HCEC 1CT (cell line): ENCODE data around the gene IGFN1.
"Not testable (repeated sequence)": the region's sequence is repeated elsewhere in the genome, so short reads cannot be mapped to it uniquely, and the experiment has no call there.

Experiments
- DNase-seq: peaks from one replicate; pipeline ENCODE4 v3.0.0-alpha.2; 2017

Gene IGFN1

DNA sequence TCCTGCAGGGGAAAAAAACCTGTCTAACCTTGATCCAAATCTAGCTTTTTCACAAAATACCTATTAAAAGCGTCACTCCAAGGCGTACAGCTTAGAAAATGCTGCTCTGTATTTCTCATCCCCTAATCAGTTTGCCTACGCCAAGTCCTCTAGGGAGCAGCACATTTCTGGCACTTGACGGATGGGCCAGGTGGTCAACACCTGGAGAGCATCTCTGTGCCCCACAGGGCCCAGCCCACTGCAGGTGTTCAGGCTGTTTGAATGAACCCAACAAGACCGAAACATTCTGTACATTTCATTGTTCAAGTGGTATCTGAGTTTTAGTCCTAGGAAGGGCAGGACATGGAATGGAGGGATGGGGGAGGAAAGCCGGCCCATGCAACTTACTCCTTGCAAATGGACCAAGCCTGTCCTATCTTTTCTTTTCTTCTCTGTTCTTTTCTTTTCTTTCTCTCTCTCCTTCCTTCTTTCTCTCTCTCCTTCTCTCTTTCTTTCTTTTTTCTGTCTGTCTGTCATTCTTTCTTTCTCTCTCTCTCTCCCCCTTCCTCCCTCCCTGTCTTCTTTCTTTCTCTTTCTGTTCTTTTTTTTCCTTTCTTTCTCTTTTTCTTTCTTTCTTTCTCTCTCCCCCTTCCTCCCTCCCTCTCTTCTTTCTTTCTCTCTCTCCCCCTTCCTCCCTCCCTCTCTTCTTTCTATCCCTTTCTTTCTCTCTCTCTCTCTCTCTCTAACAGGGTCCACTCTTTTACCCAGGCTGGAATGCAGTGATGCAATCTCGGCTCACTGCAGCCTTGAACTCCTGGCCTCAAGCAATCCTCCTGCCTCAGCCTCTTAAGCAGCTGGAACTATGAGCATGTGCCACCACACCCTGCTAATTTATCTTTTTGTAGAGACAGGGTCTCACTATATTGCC, 29.1 kb downstream of the IGFN1 start:
- DNase-seq = no peak

DNA sequence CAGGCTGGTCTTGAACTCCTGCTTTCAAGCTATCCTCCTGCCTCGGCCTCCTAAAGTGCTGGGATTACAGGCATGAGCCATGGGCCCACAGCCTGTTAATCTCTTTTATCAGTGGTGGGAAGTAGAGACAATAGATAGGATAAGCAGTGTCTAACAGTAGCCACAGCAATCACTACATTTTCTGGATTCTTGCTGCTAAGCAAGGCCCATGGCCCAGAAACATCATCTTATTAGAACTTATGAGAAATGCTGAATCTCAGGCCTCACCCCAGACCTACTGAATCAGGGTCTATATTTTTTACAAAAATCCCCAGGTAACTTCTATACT, 29.7 kb downstream of the IGFN1 start:
- no peak for DNase-seq

DNA sequence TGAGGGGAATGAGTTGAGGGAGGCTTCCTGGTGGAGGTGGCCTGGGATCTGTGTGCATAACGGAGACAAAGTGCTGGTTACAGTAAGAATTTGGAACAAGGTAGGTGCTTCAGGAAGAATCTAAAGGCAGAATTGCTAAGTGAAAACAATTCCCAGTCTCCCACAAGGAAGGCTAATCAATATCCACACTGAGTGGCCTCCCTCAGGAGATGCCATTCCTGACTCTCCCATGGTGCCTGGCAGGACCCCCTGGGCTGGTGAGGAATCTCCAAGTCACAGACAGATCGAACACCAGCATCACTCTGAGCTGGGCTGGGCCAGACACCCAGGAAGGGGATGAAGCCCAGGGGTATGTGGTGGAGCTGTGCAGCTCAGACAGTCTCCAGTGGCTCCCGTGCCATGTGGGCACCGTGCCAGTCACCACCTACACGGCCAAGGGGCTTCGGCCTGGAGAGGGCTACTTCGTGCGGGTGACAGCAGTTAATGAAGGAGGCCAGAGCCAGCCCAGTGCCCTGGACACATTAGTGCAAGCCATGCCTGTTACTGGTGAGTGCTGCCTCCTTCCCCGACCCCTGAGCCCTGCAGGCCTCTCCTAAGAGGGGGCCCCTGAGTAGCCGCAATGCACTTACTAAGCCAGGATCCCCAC, 30.7 kb downstream of the IGFN1 start:
- no peak for DNase-seq

DNA sequence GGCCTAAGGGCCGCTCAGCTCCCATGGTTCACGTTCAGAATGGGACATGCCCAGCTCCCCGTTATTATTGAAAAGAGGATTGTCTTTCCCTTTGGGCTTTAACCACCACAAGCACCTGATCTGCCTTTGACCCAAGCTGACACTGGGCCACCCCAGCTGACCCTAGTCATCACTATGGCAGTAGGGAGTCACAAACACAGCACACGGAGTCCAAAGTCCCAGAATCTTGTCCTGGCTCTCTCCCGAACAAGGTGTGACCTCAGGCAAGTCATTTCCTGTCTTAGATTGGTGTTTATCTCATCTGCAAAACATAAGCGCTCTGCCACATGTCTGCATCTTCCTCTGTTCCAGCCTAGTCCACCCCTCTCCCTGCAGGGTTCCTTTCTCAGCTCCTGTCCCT, 31.5 kb downstream of the IGFN1 start:
- DNase-seq = no peak

DNA sequence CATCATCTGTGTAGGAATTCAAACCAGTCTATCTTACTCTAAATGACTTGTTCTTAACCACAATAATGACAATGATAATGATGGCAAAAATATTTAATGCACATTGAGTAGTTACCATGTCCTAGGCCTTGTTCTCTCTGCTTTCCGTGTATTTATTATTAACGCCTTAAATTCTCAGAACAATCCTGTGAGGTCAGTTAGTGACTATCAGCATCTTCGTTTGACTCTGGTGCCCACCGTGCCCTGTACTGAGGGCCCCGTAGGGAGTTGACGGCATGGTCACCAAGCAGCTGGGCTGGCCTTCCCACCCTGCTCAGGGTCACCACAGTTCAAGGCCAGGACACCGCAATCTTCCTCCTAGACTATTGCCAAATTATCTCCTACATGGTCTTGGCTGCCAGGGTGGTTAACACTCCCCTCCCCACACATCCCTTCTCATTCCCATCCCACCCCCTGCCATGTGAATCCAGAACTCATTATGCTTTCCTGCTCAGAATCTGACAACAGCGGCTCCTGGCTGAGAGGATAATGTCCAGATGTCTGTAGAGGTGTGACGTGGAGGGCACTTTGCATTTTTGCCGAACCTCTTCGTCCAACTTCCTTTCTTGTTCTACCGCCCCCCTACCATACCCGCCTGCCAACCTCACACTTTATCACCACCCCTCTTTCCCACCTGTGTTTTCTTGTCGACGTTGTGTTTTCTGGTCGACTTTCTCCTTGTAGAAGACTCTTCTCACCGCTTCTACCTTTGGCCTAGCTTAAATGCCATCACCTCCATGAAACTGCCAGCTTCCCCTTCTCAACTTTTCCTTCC, 33.4 kb downstream of the IGFN1 start:
- DNase-seq = no peak

DNA sequence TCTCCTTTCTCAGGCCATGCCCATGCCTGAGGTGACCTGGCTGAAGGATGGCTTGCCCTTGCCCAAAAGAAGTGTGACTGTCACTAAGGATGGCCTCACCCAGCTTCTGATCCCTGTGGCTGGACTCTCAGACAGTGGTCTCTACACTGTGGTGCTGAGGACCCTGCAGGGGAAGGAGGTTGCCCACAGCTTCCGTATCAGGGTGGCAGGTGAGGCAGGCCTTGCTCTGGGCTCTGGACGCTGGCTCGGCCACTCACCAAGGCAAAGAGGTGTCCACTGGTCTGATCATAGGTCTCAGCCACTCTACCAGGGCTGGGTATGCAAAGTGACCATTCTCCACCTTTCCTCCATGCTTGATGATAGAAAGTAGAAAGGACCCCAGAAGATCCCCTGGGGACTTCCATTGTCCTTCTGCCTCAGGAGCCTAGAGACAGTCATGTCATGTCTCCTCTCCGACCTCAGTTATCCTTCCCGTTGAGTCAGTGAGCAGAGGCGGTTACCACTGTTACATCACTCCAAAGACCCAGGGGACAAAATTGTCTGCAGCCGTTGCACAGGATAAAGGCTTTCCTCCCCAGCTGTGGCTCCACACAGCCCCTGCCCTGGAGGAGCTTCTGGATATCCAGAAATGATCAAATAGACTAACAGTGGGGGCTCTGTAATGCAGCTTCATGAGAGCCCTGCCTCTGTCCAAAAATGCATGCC, 34.2 kb downstream of the IGFN1 start:
- no peak for DNase-seq

DNA sequence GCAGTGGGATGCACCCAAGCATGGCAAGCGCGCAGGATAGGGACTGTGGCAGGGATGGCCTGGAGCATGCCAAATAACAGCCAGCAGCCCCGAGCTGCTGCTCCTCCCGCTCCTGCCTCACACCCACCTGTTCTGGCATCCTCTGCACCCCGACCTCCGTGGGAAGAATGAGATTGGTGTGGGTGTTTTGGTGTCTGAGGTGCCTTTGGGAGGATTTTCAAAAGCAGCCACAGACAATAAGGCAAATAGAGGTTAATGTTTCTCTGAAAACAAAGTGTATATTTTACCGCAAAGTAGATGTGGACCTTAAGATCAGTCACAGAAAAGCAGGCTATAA, 35.5 kb downstream of the IGFN1 start:
- no peak for DNase-seq

DNA sequence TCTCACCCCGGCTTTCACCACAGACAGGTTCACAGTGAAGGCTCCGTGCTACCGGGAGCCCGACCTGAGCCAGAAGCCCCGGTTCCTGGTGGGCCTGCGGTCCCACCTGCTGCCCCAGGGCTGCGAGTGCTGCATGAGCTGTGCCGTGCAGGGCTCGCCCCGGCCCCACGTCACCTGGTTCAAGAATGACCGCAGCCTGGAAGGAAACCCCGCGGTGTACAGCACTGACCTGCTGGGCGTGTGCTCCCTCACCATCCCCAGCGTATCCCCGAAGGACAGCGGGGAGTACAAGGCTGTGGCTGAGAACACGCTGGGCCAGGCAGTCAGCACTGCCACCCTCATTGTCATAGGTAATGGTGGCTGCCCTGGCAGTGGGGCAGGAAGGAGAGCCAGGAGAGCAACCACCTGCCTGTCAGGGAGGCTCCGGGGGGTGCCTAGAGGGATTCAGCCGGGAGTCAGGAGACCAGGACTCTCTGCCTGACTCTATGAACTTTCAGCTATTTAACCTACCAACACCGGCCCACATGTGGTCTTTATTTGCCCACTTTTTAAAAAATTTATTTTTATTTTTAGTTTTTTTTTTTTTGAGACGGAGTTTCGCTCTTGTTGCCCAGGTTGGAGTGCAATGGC, 36.4 kb downstream of the IGFN1 start:
- no peak for DNase-seq

DNA sequence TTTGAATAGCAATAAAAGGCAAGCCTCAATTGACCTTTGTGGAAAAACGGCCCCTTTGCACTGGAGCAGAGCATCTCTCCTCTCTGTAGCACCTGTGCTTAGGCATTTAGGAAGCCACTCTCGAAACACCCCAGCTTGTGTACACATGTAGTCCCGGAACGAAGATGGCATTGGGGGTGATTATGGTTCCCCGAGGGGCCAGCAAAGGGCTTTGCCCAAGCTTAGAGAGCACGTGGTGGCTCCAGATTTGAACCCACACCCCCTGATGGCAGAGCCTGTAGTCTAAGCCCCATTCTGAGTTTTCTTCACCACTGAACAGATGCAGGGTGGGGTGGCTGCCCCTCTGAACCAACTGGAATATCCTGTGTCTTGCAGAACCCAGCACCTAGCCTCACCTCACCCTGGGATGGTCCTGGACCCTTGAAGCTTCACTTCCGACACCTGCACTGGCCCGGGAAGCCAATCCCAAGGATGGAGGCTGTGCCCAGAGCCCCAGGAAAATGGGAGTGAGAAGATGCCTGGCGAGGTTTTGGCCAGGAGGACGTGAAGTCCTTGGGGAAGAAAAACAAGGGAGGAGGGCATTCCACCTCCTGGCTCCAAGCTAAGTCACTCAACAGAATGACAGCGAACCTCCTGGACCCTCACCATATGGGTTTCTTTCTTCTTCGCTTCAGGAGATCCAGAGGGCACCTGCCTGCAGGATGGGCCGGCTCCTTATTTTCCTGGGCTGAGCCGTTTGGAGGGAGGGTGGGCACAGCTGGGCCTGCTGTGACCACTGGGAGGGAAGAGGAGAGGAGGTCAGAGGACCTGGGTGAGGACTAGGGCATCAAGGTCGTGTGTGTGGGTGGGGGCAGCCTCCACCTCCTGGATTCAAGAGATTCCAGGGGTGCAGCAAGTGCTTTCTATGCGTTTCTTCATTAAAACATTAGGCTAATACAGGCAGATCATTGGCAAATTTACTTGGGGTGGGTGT, 37.7 kb downstream of the IGFN1 start:
- DNase-seq = no peak

DNA sequence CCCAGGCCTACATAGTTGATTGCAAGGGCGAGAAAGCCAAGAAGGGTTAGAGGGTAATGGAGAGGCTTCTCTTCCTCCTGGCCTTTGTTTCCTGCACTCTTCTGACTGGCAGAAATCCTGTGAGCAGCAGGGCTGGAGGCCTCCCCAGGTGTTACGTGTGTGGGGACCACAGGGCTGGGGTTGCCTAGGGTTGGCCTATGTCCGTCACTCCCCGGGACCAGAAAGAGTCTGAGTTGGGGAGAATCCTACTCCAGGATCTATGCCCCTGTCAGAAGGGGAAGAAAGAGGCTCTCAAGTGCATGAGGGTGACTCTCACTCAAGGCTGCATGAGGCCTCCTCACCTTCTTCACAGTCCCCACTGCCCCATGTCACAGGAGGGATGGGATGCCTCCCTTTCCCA, 38.5 kb downstream of the IGFN1 start:
- no peak for DNase-seq

DNA sequence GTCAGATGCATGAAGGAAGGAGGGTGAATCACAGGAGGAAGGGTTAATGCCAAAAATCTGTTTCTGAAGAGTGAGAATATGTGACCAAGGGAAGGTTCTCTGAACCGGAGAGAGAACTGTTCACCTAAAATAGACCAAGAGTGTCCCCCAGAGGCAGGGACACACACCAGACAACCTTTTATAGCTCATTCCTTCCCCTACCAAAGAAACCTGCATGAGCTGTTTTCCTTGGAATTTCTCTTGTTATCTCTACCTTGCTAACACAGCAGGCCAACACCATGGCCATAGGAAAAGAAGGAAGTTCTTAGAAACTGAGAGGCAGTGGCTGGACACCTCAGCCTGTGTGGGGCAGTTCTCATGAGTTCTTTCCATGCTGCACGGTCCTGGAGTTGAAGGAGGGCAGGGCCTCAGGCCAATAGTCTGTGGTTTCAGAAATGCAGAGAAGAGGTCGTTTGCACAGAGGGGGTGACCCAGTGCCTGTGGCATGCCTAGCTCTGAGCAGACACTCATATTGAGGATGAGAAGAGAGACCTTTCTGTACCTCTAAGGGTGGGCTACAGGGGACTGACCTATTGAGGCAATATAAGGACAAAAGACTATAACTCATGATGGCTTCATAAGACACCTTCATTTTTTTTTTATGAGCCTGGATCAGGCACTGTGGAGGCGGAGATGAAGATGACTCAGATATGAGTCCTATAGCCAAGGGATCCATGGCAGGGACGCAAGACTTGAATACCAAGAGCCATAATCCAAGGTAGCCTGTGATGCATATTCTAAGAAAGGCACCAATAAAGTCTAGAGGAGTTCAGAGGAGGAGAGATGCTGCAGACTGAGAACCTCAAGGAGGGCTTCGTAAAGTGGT, 39.4 kb downstream of the IGFN1 start:
- peak; percentile 67 for DNase-seq

DNA sequence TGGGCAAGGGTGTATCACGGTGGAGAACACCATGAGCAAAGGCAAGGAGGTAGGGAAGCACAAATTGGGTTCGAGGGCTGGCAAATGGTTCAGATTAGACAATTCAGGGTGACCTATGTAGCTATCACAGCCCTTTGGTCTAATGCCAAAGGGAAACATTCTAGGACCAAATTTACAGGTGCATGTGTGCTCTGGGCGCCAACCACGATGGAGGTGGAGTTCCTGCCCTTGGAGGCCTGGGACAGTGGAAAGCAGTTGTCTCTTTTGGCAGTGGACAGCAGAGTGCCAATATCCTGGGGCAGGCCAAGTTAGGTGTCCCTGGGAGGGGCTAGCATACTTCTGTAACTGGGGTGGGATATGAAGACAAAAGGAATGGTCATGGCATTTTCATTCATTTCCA, 40.1 kb downstream of the IGFN1 start:
- DNase-seq = no peak

DNA sequence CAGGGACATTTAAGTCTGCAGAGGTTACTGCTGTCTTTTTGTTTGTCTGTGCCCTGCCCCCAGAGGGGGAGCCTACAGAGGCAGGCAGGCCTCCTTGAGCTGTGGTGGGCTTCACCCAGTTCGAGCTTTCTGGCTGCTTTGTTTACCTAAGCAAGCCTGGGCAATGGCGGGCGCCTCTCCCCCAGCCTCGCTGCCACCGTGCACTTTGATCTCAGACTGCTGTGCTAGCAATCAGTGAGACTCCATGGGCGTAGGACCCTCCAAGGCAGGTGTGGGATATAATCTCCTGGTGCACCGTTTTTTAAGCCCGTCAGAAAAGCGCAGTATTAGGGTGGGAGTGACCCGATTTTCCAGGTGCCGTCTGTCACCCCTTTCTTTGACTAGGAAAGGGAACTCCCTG, 49.0 kb downstream of the IGFN1 start:
- DNase-seq = not testable (repeated sequence)

DNA sequence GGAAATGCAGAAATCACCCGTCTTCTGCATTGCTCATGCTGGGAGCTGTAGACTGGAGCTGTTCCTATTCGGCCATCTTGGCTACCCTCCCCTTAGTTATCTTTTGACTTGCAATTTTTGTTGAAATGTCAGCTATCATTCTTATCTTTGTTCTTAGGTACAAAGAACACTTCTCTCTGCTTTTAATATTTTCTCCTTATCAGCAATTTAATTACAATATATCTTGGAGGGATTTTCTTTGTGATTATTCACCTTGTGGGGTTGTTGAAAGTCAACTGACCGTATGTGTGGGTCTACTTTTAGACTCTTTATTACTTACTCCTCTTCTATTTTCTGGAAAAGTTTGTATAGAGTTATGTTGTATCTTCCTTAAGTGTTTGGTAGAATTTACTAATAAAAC, 49.5 kb downstream of the IGFN1 start:
- DNase-seq = no peak

DNA sequence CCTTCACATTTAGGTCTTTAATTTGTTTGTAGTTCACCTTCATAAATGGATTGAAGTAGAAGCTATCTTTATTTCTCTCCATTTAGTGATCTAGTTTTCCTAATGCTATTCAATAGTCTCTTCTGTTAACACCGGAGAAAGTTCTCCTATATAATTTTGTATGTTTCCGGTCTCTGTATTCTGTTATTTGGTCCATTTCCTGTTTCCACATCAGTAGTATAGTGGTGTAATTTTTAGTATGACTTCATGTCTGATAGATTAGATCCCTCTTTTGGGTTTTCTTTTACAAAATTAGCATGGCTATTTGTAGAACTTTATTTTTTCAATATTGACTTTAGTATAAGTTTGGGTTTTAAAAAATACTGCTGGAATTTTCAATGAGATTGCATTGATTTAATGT, 51.1 kb downstream of the IGFN1 start:
- DNase-seq = no peak

DNA sequence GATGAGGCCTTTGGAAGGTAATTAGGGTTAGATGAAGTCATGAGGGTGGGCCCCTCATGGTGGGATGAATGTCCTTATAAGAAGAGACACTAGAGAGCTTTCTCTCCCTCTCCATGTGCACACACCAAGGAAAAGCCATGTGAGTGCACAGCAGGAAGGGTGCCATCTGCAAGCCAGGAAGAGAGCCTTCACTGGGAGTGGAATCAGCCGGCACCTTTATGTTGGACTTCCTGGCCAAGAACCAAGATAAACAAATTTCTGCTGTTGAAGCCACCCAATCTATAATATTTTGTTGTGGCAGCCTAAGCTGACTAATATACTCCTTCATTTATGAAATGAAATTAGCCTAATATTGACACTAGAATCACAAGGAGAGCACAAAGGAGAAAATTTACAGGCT, 54.5 kb downstream of the IGFN1 start:
- DNase-seq = no peak

DNA sequence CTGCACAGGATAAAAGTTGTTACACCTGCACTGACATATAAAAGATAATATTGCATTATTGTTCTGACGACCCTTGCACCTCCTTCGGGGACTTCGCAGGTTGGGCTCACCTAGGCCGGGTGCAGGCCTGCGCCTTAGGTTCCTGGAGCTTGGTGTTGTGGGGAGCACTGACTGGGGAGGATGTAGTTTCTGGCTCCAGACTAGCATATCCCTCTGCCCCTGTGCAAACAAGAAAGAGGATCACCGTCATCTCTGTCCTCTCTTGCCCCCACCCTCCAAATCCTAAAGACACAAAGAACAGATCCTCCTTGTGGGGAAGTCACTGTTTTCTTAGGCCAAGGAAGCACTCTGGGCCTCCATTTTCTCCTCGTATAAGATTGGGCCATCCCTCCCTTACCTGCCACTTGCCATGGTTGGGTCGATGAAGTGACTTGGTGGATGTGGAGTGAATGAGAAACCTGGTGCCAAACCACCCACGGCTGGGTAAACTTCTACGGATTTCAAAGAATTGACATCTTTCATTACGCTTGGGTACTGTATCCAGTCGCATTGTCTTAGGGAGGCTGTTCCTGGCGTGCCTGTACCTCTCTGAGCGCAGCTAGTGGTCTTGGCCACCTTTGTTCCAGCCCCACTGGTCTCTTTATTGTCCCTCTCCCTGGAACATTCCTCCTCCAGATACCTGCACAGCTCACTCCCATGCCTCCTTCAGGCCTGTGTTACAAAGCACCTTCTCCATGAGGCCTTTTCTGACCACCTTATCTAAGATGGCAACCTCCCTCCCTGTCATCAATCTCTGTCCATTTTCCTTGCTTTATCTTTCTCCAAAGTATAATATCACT, 58.3 kb downstream of the IGFN1 start:
- no peak for DNase-seq

DNA sequence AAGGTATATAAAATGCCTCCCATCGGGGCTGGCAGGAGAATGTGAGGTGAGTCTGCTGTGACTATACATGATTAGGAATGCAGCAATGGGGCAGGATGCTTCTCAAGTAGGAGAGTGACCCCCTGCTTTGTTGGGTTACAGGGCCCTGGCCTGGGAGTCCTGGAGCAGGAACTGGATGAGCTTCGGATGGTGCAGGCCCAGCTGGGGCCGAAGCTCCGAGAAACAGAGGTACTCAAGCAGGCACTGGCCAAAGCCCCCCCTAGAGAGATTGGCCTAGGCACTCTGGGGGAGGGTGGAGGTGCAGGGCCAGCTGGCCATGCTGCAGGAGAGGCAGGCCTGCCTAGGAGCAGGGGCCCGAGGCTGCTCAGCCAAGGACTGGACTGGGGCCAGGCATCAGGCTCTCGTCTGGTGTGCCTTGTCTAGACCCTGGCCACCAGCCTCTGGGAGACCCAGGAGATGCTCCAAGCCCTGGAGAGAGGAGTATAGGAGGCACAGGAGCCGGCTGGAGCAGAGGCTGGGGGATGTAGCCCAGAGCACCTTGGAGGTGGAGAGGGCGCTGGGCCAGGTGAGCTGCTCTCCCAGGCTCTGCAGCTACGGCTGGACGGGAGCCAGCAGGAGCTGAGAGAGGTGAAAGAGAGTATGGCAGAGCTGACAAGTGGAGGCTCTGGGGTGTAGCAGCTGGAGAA, 59.8 kb downstream of the IGFN1 start:
- no peak for DNase-seq

DNA sequence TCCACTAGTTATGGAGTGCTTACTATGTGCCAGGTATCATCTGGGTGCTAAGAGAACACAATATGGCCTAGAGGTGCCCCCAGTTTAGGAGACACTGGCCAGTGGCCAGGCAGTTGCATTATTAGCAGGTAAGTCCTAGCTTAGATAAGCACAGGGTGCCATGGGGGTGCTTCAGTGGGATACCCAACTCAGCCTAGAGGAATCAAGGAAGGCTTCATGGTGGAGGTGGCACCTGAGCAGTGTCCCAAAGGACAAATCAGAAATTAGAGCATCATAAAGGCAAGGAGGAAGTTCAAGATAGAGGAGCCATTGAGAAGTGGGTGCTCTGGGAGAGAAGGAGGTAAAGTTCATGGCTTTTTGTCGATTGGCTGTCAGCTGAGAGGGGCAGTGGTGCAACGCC, 60.8 kb downstream of the IGFN1 start:
- no peak for DNase-seq
